ENCODE measurements around the gene VAMP5.
"Not testable (repeated sequence)": the region's sequence is repeated elsewhere in the genome, so short reads cannot be mapped to it uniquely, and the experiment has no call there.

VAMP5 gene, protein sequence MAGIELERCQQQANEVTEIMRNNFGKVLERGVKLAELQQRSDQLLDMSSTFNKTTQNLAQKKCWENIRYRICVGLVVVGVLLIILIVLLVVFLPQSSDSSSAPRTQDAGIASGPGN

DNA sequence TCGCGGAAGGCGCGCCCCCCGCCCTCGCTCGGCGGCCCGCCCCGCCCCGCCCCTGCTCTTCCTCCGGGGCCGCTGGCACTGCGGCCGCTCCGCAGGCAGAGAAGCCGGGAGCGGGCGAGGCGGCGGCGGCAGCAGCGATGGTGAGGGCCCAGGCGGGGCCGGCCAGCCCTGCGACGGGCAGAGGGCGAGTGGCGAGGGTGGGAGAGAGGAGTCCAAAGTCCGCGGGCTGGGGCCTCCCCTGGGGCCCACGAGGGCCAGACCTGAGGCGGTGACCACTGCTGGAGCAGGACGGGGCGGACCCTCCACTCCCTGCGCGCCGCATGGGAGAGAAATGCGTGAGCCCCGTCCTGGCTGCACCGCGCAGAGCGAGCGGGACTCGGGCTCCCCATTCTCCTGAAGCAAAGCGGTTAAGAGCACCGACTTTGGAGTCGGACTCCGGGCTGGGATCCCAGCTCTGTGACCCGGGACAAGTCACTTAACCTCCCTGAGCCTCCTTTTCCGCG lies at the start of gene VAMP5:
TSS of gene VAMP5 (plus strand) at position 78 of the 503 bp plus-strand sequence. CDS start at position 138, 60 bp downstream.
- peak; percentile 41 for DNase-seq

DNA sequence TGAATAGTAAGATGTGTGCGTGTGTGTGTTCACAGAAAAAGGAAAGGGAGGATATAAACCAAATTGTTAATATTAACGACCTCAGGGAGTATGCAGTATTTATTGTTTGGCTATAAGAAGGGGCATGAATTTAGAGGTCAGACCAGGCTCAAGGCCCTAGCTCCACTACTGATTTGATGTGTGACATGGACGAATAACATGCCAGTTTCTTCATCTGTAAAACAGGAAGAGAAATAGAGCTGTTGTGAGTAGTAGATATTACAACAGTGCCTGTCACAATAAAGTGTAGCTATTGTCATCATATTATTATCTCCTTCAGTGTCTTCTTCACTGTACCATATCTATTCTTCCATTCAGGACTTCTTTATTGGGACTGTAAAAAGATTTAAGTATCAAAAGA lies 49.4 kb upstream of the VAMP5 start:
- peak; percentile 49 for DNase-seq

DNA sequence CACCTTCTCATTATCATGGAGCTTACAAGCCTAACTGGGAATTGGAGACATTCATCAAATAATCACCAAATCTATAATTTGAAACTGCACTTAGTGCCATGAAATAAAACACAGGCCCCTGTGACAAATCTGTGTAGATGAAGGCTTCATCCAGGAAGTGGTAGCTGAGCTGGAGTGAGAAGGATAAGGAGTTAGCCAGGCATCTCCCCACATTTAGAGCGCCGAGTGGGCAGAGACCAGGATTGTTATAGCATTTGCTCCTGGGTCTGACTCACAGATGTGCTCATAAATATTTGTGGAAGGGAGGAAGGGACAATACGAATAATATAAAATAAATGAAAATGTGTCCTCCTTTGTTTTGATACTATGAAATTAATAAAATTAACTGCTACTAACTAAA lies 47.8 kb upstream of the VAMP5 start:
- peak; percentile 38 for DNase-seq

DNA sequence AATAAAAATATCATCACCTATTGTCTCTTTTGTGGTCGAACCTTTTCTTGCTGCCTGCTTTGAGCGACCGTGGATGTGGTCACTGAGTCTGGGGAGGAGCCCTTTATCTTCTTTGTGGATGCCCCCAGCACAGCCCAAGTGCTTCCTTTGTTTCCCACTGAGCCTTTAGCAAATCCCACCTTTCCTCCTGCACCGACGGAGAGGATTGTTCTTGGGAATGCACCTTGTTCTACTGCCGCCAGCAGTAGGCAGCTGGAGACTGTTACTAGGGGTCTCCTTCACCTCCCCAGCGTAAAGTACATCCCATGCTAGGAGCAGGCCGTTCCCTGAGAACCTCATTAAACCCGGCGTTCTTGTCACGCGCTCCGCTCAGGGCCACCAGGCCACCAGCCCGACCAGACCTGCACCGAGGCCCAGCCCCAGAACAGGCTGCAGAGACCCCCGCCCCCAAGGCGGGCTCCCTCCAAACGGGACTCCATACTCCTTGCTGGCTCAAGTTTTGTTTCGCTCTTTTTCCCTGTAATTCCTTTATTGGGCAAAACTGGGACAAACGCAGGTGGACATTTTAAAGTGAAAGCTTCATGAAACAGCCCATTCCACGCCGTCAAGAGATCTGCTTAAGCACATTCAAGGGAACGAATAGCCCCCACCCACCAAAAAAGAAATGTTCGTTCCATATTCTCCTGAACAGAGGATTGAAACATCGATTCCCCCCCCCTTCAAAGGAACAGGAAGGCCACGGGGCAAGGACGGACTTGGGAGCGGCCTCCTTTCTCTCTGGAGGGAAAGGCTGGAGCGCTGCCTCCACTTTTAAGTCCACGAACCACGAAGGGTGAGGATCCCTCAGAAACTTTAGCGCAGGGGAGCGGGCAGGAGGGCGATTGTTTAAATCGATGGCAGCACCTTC lies 46.4 kb upstream of the VAMP5 start:
- peak; percentile 79 for DNase-seq

DNA sequence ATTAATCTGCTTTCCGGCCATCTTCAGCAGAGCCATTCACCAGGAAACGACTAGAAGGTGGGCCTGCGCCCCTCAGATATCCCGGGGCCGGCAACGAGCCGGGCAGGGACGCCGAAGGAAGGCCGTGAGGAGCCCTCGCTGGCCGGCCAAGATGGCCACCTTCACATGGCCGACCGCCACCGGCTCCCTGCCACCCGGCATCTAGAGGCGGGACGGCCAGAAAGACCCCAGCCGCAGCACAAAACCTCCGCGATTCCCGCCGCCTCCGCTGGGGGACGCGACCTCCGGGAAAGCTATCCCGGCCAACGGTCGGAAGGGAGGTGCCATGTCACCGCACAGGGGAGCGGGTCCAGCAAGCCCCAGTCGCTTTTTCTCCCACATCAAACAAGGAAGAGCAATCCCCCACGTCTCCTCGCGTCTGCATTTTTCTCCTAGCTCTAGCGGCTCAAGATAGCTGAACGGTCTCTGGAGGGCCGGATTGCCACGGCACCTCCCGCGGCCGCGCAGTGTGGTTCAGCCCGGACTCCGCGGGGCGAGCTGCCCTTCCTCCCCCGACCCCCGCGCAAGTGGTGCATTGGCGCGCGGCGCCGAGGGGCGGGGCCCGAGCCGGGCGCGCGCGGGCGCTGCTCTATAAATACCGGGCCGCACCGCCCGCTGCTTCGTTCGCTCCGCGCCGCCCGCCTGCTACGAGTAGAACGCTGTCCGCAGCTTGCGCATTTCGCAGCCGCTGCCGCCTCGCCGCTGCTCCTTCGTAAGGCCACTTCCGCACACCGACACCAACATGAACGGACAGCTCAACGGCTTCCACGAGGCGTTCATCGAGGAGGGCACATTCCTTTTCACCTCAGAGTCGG lies 45.5 kb upstream of the VAMP5 start, which contains the start of gene MAT2A:
TSS of gene MAT2A (plus strand) at position 662 of the 854 bp plus-strand sequence. CDS start at position 782, 120 bp downstream.
- peak; percentile 94 for DNase-seq

DNA sequence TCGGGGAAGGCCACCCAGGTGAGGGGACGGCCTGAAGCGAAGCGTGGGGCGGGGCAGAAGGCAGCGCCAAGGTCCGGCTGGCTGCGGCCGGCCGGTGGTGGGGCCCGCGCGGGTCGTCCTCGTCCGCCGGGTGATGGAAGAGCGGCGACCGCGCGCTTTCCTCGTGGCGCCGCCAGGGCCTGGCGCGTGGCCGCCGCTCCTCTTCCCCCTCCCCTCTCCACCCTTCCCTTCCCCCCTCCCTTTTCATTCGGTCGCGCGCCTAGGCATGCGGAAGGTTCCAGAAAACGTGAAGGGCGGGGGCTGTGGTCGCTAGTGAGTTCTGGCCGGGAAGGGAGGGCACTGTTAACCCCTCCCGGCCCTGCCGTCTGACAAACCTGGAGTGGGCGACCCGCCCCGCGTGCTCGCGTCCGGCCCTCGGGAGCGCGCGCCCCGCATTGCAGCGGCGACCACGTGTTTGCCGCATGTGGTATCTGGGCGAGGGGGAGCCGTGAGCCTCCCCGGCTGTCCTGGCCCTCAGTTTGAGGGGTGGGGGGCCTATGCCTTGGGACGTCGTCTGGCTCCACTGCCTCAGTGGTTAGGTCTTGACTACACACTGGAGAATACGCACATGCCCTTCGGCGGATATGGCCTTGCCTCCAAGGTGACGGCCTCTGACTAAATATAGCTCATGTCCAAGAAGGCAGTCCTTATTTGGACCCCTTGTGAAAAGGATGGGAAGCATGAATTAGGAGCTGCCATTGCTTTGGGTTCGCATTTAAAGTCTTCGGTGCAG lies 44.7 kb upstream of the VAMP5 start:
- DNase-seq = peak; percentile 88

DNA sequence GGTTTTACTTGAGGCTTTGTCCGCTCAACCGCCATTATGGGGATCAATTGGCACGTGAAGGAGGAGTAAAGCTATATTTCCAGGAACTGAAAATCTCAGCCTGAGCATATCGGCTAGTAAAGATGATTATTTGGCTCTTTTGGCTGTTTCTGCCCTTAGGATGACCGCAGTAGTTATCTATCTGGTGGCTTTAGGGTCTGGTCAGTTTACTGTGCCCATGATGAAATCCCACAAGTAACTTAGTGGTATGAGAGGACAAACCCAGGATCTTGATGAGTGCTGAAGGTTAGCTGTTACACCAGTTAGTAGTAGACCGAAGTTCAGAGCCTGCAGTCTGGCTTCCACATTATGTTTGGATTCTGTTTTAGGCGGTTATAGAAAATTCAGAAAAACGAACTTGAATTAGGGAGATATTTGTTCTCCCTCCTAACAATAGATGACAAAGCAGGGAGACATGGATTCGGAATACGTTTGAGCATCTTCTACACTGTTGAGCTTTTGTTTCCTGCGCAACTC lies 44.0 kb upstream of the VAMP5 start:
- peak; percentile 65 for DNase-seq

DNA sequence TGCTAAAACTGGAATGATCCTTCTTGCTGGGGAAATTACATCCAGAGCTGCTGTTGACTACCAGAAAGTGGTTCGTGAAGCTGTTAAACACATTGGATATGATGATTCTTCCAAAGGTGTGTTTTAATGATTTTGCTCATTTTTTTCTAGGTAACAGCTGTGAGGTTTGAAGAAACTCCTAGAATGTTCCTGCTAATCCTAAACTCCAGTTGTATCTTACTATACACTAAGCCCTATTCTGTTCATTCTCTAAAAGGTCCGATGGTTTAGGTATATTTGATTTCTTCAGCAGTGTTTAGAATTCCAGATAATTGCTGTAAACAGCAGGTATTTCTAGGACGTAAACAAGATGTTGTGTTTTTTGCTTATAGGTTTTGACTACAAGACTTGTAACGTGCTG lies 43.0 kb upstream of the VAMP5 start:
- no peak for DNase-seq

DNA sequence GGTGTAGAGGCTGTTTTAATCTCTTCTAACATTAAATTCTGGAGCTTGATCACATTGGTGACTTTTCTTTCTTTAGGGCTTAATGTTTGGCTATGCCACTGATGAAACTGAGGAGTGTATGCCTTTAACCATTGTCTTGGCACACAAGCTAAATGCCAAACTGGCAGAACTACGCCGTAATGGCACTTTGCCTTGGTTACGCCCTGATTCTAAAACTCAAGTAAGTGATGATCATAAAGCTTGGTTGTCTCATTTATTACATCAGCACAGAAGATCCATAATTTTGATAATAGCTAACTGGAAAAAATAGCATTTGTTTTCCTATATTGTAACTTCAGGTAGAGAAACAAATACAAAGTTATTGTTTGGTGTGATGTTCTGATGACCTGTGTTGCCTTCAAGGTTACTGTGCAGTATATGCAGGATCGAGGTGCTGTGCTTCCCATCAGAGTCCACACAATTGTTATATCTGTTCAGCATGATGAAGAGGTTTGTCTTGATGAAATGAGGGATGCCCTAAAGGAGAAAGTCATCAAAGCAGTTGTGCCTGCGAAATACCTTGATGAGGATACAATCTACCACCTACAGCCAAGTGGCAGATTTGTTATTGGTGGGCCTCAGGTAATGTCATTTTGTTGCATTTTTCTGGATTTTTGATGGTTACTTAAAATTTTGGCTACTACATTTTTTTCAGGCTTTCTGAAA lies 42.3 kb upstream of the VAMP5 start:
- no peak for DNase-seq

DNA sequence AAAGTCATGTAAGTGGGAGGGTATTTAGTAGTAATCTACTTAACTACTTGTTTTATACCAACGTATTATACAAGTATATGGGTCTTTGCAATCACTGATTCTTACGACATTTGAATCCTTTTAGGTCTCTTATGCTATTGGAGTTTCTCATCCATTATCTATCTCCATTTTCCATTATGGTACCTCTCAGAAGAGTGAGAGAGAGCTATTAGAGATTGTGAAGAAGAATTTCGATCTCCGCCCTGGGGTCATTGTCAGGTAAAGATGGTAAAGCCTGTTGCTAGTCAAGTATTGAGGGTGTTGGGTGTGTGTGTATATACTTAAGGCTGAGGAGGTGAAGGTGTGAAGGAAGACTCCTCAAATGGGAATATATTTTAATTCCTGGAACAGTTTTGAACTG lies 41.5 kb upstream of the VAMP5 start:
- DNase-seq = no peak

DNA sequence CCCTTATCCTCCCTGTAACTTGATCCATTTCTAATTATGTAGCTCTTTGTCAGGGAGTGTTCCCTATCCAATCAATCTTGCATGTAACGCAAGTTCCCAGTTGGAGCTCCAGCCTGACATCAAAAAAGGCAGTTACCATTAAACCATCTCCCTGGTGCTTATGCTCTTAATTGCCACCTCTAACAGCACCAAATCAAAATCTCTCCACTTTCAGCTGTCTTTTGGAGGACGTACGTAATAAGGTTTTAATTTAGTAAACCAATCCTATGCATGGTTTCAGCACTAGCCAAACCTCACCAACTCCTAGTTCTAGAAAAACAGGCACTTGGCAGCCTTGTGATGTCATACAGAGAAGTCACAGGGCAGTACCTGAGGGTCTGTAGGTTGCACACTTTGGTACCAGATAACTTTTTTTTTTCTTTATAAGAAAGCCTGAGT lies 40.0 kb upstream of the VAMP5 start:
- DNase-seq = not testable (repeated sequence)

DNA sequence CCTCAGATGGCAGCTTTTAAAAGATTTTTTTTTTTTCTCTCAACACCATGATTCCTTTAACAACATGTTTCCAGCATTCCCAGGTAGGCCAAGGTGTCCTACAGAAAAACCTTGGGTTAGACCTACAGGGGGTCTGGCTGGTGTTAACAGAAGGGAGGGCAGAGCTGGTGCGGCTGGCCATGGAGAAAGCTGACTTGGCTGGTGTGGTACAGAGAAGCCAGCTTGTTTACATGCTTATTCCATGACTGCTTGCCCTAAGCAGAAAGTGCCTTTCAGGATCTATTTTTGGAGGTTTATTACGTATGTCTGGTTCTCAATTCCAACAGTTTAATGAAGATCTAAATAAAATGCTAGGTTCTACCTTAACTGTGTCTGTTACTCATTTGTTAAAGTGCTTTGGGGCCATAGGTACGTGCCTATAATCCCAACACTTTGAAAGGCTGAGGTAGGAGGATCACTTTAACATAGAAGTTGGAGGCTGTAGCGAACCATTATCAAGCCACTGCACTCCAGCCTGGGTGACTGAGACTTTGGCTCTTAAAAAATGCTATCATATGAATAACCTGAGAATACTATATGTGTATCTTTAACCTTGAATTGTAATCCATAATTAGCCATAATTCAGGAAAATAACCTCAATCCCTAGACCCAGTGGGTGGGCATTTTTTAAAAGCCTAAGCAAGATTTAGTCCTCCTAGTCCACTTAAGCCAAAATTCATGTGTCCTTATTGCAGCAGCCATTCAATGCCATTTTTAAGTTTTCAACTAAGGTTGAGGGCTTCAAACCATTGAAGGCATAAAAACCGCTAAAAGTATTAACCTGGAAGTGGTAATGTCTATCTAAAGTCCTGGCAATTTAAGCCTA lies 39.1 kb upstream of the VAMP5 start:
- not testable (repeated sequence) for DNase-seq

DNA sequence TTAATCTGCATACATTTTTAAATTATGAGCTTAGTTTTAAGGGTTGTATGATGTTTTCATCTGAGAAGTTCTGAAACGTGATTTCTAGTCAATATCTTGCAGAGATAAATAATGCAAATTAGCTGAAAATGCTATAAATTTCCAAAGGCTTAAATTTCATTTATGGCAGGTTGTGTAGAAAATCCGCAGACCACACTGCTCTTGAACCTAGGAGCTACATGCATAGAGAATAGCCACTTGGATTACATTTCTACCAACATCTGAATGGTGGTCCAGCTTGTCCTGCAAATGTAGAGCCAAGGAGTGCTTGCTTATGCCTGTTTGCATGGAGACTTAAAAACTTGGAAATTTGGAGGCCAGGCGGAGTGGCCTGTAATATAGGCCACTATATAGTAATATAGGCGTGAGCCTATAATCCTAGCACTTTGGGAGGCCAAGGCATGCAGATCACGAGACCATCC lies 38.4 kb upstream of the VAMP5 start:
- DNase-seq = no peak

DNA sequence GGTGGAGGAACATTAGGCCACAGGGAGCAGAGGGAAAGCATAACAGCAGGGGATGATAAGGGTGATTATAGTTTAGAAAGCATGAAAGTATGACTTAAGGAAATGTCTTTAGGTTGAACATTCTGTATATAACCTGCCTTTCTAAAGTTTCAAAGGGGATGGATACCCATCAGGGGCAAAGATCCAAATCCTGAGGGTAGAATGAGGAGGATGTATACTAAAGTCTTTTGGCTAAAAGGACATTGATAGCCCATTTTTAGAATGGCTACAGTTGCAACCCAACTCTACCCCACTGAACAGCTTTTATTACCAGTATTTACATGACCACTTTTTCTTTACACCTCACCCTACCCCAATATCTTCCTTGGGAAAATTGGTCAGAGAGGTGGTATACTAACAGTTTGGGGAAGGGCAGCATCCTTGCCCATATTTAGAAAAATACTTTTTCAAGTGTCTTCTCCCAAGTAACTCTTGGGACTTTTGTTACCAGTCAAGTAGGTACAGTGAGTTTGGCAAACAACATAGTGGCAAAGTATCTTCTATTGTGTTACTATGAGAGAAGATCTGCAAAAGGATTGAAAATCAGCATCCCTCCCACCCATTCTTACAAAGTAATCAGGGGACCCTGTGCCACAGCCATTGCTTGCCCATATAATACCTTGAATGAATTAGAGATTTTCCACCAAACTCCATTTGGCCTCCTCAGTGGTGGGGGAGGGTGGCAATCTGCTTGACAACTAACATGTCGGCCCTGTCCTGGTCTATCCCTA lies 37.0 kb upstream of the VAMP5 start:
- DNase-seq = peak; percentile 37

DNA sequence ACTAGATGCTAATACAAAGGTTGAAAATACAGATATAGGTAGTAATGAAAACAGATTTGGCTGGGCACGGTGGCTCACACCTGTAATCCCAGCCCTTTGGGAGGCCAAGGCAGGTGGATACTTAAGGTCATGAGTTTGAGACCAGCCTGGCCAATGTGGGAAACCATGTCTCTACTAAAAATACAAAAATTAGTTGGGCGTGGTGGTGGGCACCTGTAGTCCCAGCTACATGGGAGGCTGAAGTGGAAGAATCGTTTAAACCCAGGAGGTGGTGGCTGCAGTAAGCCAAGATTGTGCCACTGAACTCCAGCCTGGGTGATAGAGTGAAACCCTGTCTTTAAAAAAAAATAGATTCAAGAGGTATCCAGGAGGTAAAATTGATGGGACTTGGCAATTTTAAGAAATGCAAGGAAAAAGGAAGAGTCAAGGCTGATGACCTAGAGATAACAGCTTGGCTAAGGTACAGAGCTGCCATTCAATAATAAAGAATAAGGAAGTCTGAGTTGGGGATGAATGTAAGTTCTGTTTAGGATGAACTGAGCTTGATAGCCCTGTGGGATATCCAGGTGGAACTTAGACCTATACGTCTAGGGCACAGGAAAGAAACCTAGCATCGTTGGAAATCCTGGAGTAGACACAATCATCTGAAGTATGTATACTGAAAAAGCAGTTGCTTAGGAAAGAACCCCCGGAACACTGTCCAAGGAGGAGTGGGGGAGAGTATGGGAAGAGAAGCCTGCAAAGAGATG lies 36.2 kb upstream of the VAMP5 start:
- no peak for DNase-seq

DNA sequence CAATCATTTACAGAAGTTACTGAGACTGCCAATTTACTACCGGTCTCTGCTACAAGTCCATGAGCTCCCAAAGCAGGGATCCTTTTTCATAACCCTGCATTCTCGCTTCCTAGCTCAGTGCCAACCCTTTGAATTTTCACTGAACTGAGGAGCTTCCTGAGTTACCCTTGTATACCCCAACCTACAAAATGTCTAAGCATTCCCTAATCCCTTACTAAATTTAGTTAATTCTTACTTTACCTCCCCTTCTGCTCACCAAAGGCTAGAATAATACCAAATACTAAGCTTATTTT lies 35.7 kb upstream of the VAMP5 start:
- no peak for DNase-seq

DNA sequence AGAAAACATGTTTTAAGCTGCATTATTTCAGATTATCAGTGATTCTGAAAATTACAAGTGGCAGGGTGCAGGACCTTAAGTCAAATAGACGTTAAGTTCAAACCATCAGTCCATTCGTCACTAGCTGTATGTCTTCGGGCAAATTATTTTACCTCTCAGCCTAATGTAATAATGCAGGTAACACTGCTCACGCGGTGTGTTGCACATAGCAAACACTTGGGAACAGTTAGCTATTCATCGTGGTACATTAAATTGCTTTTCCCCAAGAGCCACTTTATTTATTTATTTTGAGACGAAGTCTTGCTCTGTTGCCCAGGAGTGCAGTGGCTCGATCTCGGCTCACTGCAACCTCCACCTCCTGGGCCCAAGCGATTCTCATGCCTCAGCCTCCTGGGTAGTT lies 35.1 kb upstream of the VAMP5 start:
- no peak for DNase-seq

DNA sequence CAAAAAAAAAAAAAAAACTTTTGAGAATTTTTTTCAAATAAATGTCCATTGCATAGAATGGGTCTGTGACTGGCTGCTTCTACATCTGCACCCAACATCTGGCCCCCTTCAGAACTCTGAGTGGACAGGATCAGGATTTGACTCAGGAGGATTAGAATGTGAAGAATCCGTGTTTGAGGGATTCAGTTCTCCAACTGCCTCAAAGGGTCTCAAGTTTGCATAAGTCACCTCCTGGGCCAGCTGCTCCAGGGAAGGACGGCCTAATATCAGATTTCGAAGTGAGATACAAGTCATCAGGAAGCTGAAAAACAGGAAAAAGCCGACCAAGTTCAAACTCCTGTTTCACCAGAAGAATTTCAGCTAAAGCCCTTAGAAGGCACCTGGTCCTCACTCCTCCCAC lies 34.4 kb upstream of the VAMP5 start:
- DNase-seq = no peak

DNA sequence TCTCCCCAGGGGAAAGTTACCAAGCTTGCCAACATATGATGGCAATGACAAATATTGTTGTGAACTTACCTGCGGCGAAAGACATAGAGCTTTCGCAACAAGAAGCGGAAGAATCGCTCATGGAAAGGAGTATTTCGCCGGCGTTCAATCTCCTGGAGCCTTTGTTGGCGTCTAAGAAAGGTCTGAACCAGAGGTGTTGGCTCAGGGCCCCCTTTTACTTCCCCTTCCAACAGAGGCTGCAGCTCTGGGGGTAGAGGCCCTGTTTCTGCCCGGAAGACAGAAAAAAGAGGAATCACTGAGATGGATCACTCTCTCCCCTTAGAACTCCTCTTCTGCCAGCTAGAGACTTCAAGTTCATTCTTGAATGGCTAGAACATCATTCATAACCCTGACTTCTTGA lies 33.7 kb upstream of the VAMP5 start:
- peak; percentile 43 for DNase-seq

Measured in hematopoietic multipotent progenitor cell treated with erythropoietin and hydrocortisone succinate and interleukin-3 and kit ligand, for 6 days (in vitro differentiated cells).